Ishikawa (cell line): ENCODE data around the gene ADAM22.

Experiments
- CEBPB ChIP-seq: IDR thresholded peaks from 2 replicates; pipeline ENCODE4 v1.6.1; 2012
- CREB1 ChIP-seq: IDR thresholded peaks from 2 replicates; pipeline ENCODE4 v1.6.1; 2012; ENCODE audit warnings: low read depth
- EGR1 ChIP-seq: IDR thresholded peaks from 2 replicates; pipeline ENCODE4 v1.6.1; 2012
- EP300 ChIP-seq: IDR thresholded peaks from 2 replicates; pipeline ENCODE4 v1.6.1; 2012; ENCODE audit warnings: borderline replicate concordance
- MAX ChIP-seq: IDR thresholded peaks from 2 replicates; pipeline ENCODE4 v1.6.1; 2012
- RAD21 ChIP-seq: IDR thresholded peaks from 2 replicates; pipeline ENCODE4 v1.6.1; 2012; ENCODE audit warnings: low read depth
- REST ChIP-seq: IDR thresholded peaks from 2 replicates; pipeline ENCODE4 v1.6.1; 2012; ENCODE audit warnings: low read depth, mild to moderate bottlenecking
- TAF1 ChIP-seq: IDR thresholded peaks from 2 replicates; pipeline ENCODE4 v1.6.1; 2012; ENCODE audit warnings: low read depth, mild to moderate bottlenecking
- TCF12 ChIP-seq: IDR thresholded peaks from 2 replicates; pipeline ENCODE4 v1.6.1; 2012; ENCODE audit warnings: low read depth
- TEAD4 ChIP-seq: IDR thresholded peaks from 2 replicates; pipeline ENCODE4 v1.6.1; 2012
- YY1 ChIP-seq: IDR thresholded peaks from 2 replicates; pipeline ENCODE4 v1.6.1; 2012; ENCODE audit warnings: low read depth
- ZBTB7A ChIP-seq: IDR thresholded peaks from 2 replicates; pipeline ENCODE4 v1.6.1; 2012; ENCODE audit warnings: low read depth
- TF ChIP-seq, protein P1 (sequence below): IDR thresholded peaks from 2 replicates; pipeline ENCODE4 v1.6.1; 2012

DNA sequence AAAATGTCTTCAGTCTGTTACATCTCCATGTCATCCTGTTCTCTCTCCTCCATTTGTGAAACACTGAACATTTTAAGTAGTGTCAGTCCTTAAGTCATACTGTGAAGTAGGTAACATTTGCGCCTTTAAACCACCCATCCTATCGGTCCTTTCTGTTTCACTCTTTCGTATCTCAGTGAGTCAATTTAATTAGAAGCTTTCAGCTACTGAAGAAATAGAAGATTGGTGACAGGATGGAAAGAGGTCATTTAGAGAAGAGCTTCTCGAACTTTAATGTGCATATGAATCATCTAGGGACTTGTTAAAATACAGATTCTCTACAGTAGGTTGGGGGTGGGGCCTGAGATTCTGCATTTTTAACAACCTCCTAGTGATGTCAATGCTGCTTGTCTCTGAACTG is 172.4 kb downstream of the ADAM22 start:
- no peak for TF ChIP-seq RAD21
- no peak for TF ChIP-seq TCF12
- TF ChIP-seq CEBPB: no peak
- no peak for TF ChIP-seq ZBTB7A
- TF ChIP-seq EP300: no peak
- TF ChIP-seq TEAD4: no peak
- TF ChIP-seq YY1: no peak
- no peak for TF ChIP-seq MAX
- no peak for TF ChIP-seq CREB1
- TF ChIP-seq EGR1: no peak
- no peak for TF ChIP-seq REST
- TF ChIP-seq, protein P1, sequence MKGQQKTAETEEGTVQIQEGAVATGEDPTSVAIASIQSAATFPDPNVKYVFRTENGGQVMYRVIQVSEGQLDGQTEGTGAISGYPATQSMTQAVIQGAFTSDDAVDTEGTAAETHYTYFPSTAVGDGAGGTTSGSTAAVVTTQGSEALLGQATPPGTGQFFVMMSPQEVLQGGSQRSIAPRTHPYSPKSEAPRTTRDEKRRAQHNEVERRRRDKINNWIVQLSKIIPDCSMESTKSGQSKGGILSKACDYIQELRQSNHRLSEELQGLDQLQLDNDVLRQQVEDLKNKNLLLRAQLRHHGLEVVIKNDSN: no peak
- TF ChIP-seq TAF1: no peak
